IMR-90 (cell line): ENCODE measurements around the gene ERCC1.

Experiments
- CTCF ChIP-seq: conservative IDR thresholded peaks from 2 replicates; pipeline ENCODE4 v1.5.1; 2012; ENCODE audit warnings: mild to moderate bottlenecking, low read depth, low read length, improper control_type of control experiment
- ELK1 ChIP-seq: fragments of 150-350 bp; IDR thresholded peaks from 2 replicates; pipeline ENCODE4 v1.6.1; 2016; ENCODE audit warnings: low read depth, mild to moderate bottlenecking, low read length, moderate library complexity, borderline replicate concordance
- NFE2L2 ChIP-seq: fragments of 150-350 bp; IDR thresholded peaks from 2 replicates; pipeline ENCODE4 v1.6.1; 2016; ENCODE audit warnings: low read depth, mild to moderate bottlenecking, low read length
- POLR2A ChIP-seq: IDR thresholded peaks from 2 replicates; pipeline ENCODE4 v1.6.1; 2012; ENCODE audit warnings: mild to moderate bottlenecking, low read depth, low read length
- RAD21 ChIP-seq: IDR thresholded peaks from 2 replicates; pipeline ENCODE4 v1.6.1; 2012; ENCODE audit warnings: low read length, improper control_type of control experiment
- RCOR1 ChIP-seq: IDR thresholded peaks from 2 replicates; pipeline ENCODE4 v1.6.1; 2012; ENCODE audit warnings: mild to moderate bottlenecking, low read length, improper control_type of control experiment; ENCODE audit not compliant: insufficient replicate concordance

GRCh38 chr19:45395821-45396617, 27.7 kb downstream of the ERCC1 start:
- TF ChIP-seq NFE2L2 (no peak), ELK1 (no peak), CTCF (no peak), RAD21 (no peak), POLR2A (no peak), RCOR1 (no peak)
